SU-DHL-6 (cell line): ENCODE results near the gene CAVIN3.

Source experiments
- H2AFZ ChIP-seq: fragments of 200-600 bp; sonication (generic); 2 replicates; pipeline ENCODE4 v1.6.1; 2014; ENCODE audit warnings: low read depth, mild to moderate bottlenecking, moderate library complexity, mixed read lengths, antibody characterized with exemption, low read length; ENCODE audit not compliant: severe bottlenecking
- H3F3A ChIP-seq: fragments of 200-600 bp; shearing (Covaris generic); 2 replicates; pipeline ENCODE4 v1.6.0; 2016; ENCODE audit warnings: antibody characterized with exemption, mild to moderate bottlenecking; ENCODE audit not compliant: insufficient read depth
- H3K27ac ChIP-seq: fragments of 200-600 bp; sonication (generic); 2 replicates; pipeline ENCODE4 v1.5.1; 2016; ENCODE audit warnings: low read depth, mild to moderate bottlenecking, low read length, moderate library complexity, mixed read lengths
- H3K27me3 ChIP-seq: fragments of 200-600 bp; sonication (generic), shearing (Covaris generic); 2 replicates; pipeline ENCODE4 v1.6.0; 2014; ENCODE audit warnings: mild to moderate bottlenecking, low read length
- H3K36me3 ChIP-seq: fragments of 200-600 bp; sonication (generic); 2 replicates; pipeline ENCODE4 v1.6.1; 2014; ENCODE audit warnings: mild to moderate bottlenecking, low read length, mixed read lengths
- H3K4me2 ChIP-seq: fragments of 300-600, 200-600 bp; shearing (Covaris generic), sonication (generic); 2 replicates; pipeline ENCODE4 v1.6.0; 2014; ENCODE audit warnings: low read length, low read depth, mild to moderate bottlenecking; ENCODE audit not compliant: poor library complexity, severe bottlenecking
- H3K4me3 ChIP-seq: fragments of 200-600 bp; sonication (generic); 2 replicates; pipeline ENCODE4 v1.5.1; 2014; ENCODE audit warnings: antibody characterized with exemption, low read length, mild to moderate bottlenecking, mixed read lengths; ENCODE audit not compliant: insufficient read depth, poor library complexity, severe bottlenecking
- H3K79me2 ChIP-seq: fragments of 200-600 bp; sonication (generic); 2 replicates; pipeline ENCODE4 v1.6.1; 2014; ENCODE audit warnings: mild to moderate bottlenecking, low read length, moderate library complexity; ENCODE audit not compliant: insufficient read depth
- H3K9ac ChIP-seq: fragments of 200-600 bp; sonication (generic); 2 replicates; pipeline ENCODE4 v1.7.0; 2014; ENCODE audit warnings: mild to moderate bottlenecking, low read length
- H3K9me2 ChIP-seq: fragments of 200-600 bp; sonication (generic); replicated peaks from 2 replicates; pipeline ENCODE4 v1.6.1; 2014; ENCODE audit warnings: low read length; ENCODE audit not compliant: insufficient read depth
- H3K9me3 ChIP-seq: fragments of 200-600 bp; sonication (generic); 2 replicates; pipeline ENCODE4 v1.6.1; 2014; ENCODE audit warnings: low read length, mixed read lengths; ENCODE audit not compliant: insufficient read depth
- H4K20me1 ChIP-seq: fragments of 200-600 bp; sonication (generic); 2 replicates; pipeline ENCODE4 v1.6.1; 2014; ENCODE audit warnings: low read depth, mild to moderate bottlenecking, antibody characterized with exemption, low read length, moderate library complexity, mixed read lengths
- CTCF ChIP-seq: fragments of 200-600 bp; sonication (generic); IDR thresholded peaks from one replicate; pipeline ENCODE4 v1.5.1; 2017; ENCODE audit warnings: antibody characterized with exemption, mild to moderate bottlenecking, low read length, moderate library complexity; ENCODE audit not compliant: insufficient read depth, poor library complexity, severe bottlenecking
- EZH2phosphoT487 ChIP-seq: fragments of 200-600 bp; sonication (generic), shearing (Covaris generic); conservative IDR thresholded peaks from 2 replicates; pipeline ENCODE4 v1.6.1; 2018; ENCODE audit warnings: mild to moderate bottlenecking, antibody characterized with exemption, low read length, moderate library complexity, mixed read lengths

Gene CAVIN3

GRCh38 chr11:6351782-6352382, 31.6 kb upstream of the CAVIN3 start:
- Histone ChIP-seq H3K9me2 (no peaks in the 10 kb centered on the region), H3K4me3 (no peak overlapping the region), H3K9me3 (no peaks in the 10 kb centered on the region), H2AFZ (no peak overlapping the region), H3K27me3 (no peaks in the 10 kb centered on the region), H3K36me3 (no peaks in the 10 kb centered on the region), H4K20me1 (no peaks in the 10 kb centered on the region), H3K4me2 (no peak overlapping the region), H3K79me2 (no peaks in the 10 kb centered on the region), H3K27ac (no peak overlapping the region), H3K9ac (no peak overlapping the region), H3F3A (no peaks in the 10 kb centered on the region)
- no peak for TF ChIP-seq EZH2phosphoT487
- TF ChIP-seq CTCF: no peak

GRCh38 chr11:6350486-6350885, 30.2 kb upstream of the CAVIN3 start:
- no peaks in the 10 kb centered on the region for H4K20me1 ChIP-seq
- H3K9ac ChIP-seq: no peak overlapping the region
- H3K27ac ChIP-seq: no peak overlapping the region
- no peak overlapping the region for H2AFZ ChIP-seq
- H3F3A ChIP-seq: no peaks in the 10 kb centered on the region
- H3K4me2 ChIP-seq: no peak overlapping the region
- no peaks in the 10 kb centered on the region for H3K36me3 ChIP-seq
- no peaks in the 10 kb centered on the region for H3K9me2 ChIP-seq
- H3K27me3 ChIP-seq: no peaks in the 10 kb centered on the region
- no peak overlapping the region for H3K4me3 ChIP-seq
- no peaks in the 10 kb centered on the region for H3K9me3 ChIP-seq
- no peaks in the 10 kb centered on the region for H3K79me2 ChIP-seq
- TF ChIP-seq EZH2phosphoT487: no peak
- TF ChIP-seq CTCF: no peak

- no peaks in the 10 kb centered on the region for H3K79me2 ChIP-seq
- no peak overlapping the region for H3K4me2 ChIP-seq
- no peaks in the 10 kb centered on the region for H3K9me2 ChIP-seq
- H3K27me3 ChIP-seq: no peaks in the 10 kb centered on the region
- no peaks in the 10 kb centered on the region for H3K36me3 ChIP-seq
- no peak overlapping the region for H2AFZ ChIP-seq
- TF ChIP-seq CTCF (no peak), EZH2phosphoT487 (no peak)
- no peaks in the 10 kb centered on the region for H4K20me1 ChIP-seq
- H3K27ac ChIP-seq: no peak overlapping the region
- no peaks in the 10 kb centered on the region for H3F3A ChIP-seq
- H3K9ac ChIP-seq: no peak overlapping the region
- no peaks in the 10 kb centered on the region for H3K9me3 ChIP-seq
- no peak overlapping the region for H3K4me3 ChIP-seq
These were observed 29.7 kb upstream of the CAVIN3 start for GRCh38 chr11:6350043-6350442.
